ENCODE data around the gene NUP98. TPM values are rescaled to one million over a fixed set of nuclear protein-coding genes. Genes with fewer than 3 reads are reported as not detected.

Gene NUP98
- polyA plus RNA-seq, 3 donors, result 19.6 to 76.2 (median 28.5) TPM

GRCh38 chr11:3796346-3796745 lies 1.0 kb downstream of the NUP98 start:
- Histone ChIP-seq H3K27ac (ENCODE audit: low read depth in 1 of 2, low read length in 2 of 2) (peak overlapping the region; percentile 87 to 99), H3K4me2 (replicated peaks; ENCODE audit: extremely low read depth, low read length, poor library complexity, severe bottlenecking) (peak overlapping the region; percentile 84), H3K9me3 (replicated peaks in 1 of 2; ENCODE audit: control insufficient read depth in 1 of 2, insufficient read depth in 1 of 2, low read length in 2 of 2) (no peaks in the 10 kb centered on the region), H4K20me1 (ENCODE audit: insufficient read depth, low read length) (peaks cover 43% of the 10 kb centered on the region), H3K4me1 (ENCODE audit: control insufficient read depth in 1 of 2, insufficient read depth in 2 of 2, low read length in 2 of 2) (peaks cover 19 to 27% of the 10 kb centered on the region in 2 donors), H3K9ac (ENCODE audit: insufficient read depth, low read length, poor library complexity, severe bottlenecking) (peak overlapping the region; percentile 98), H3K4me3 (replicated peaks in 1 of 3; ENCODE audit: low read depth in 2 of 3, low read length in 3 of 3) (peak overlapping the region; percentile 91 to 93 (median 91)), H3K27me3 (ENCODE audit: control insufficient read depth in 2 of 2, insufficient read depth in 2 of 2, low read length in 2 of 2) (no peaks in the 10 kb centered on the region), H3K36me3 (replicated peaks in 1 of 2; ENCODE audit: control insufficient read depth in 1 of 2, insufficient read depth in 2 of 2, low read length in 2 of 2) (peaks cover 19 to 34% of the 10 kb centered on the region in 2 donors), H3K79me2 (ENCODE audit: insufficient read depth, low read length) (peaks cover 60% of the 10 kb centered on the region), H2AFZ (ENCODE audit: insufficient read depth, low read depth, low read length, poor library complexity, severe bottlenecking) (no peak overlapping the region)
- Mint-ChIP-seq H3K9me3 (no peaks in the 10 kb centered on the region), H3K27me3 (ENCODE audit: low read depth in 3 of 3) (peaks cover 0 to 1% (median 0%) of the 10 kb centered on the region in 3 donors), H3K4me1 (peaks cover 25% of the 10 kb centered on the region), H3K27ac (peak overlapping the region; percentile 95 to 99 (median 99)), H3K36me3 (peaks cover 14 to 31% of the 10 kb centered on the region in 2 donors), H3K4me3 (peak overlapping the region; percentile 89 to 95)
- no peak for TF ChIP-seq CTCF (IDR thresholded peaks at IDR 0.05)
- intact Hi-C loops (cut with micrococcal nuclease), result loop anchor here in 1 of 2 donors (5.0 kb wide), 1 partner anchor 41 kb away; no protein-coding TSS in a partner anchor
- DNase-seq, result no peak
- 20% methylated on average over 1 of the region's 14 CpGs for WGBS (ENCODE audit: insufficient coverage)

- Mint-ChIP-seq H3K27me3 (ENCODE audit: low read depth in 3 of 3) (peaks cover 0 to 1% (median 0%) of the 10 kb centered on the region in 3 donors), H3K36me3 (peaks cover 14 to 34% of the 10 kb centered on the region in 2 donors), H3K9me3 (no peaks in the 10 kb centered on the region), H3K4me1 (peaks cover 25% of the 10 kb centered on the region), H3K27ac (peak overlapping the region in 6 of 7 donors; percentile 95 to 99 (median 99)), H3K4me3 (peak overlapping the region; percentile 89 to 95)
- peak overlapping the region; percentile 84 for H3K4me2 ChIP-seq (replicated peaks; ENCODE audit: extremely low read depth, low read length, poor library complexity, severe bottlenecking)
- H3K9ac ChIP-seq (ENCODE audit: insufficient read depth, low read length, poor library complexity, severe bottlenecking), result peak overlapping the region; percentile 98
- H3K4me1 ChIP-seq (ENCODE audit: control insufficient read depth in 1 of 2, insufficient read depth in 2 of 2, low read length in 2 of 2), result peaks cover 19 to 28% of the 10 kb centered on the region in 2 donors
- intact Hi-C loops (cut with micrococcal nuclease), result loop anchor here in 1 of 2 donors (5.0 kb wide), 1 partner anchor 41 kb away; no protein-coding TSS in a partner anchor
- H3K36me3 ChIP-seq (replicated peaks in 1 of 2; ENCODE audit: control insufficient read depth in 1 of 2, insufficient read depth in 2 of 2, low read length in 2 of 2), result peaks cover 19 to 34% of the 10 kb centered on the region in 2 donors
- WGBS (ENCODE audit: insufficient coverage), result 24% methylated on average over 2 of the region's 6 CpGs
- H4K20me1 ChIP-seq (ENCODE audit: insufficient read depth, low read length), result peaks cover 45% of the 10 kb centered on the region
- peak overlapping the region in 2 of 3 experiments; percentile 91 for H3K4me3 ChIP-seq (replicated peaks in 1 of 3; ENCODE audit: low read depth in 2 of 3, low read length in 3 of 3)
- no peak for DNase-seq
- H3K9me3 ChIP-seq (replicated peaks in 1 of 2; ENCODE audit: control insufficient read depth in 1 of 2, insufficient read depth in 1 of 2, low read length in 2 of 2), result no peaks in the 10 kb centered on the region
- peaks cover 64% of the 10 kb centered on the region for H3K79me2 ChIP-seq (ENCODE audit: insufficient read depth, low read length)
- TF ChIP-seq CTCF (IDR thresholded peaks at IDR 0.05), result no peak
- no peak overlapping the region for H2AFZ ChIP-seq (ENCODE audit: insufficient read depth, low read depth, low read length, poor library complexity, severe bottlenecking)
- no peaks in the 10 kb centered on the region for H3K27me3 ChIP-seq (ENCODE audit: control insufficient read depth in 2 of 2, insufficient read depth in 2 of 2, low read length in 2 of 2)
- peak overlapping the region in 1 of 2 donors; percentile 99 for H3K27ac ChIP-seq (ENCODE audit: low read depth in 1 of 2, low read length in 2 of 2)
Measured at GRCh38 chr11:3796002-3796311, 1.4 kb downstream of the NUP98 start.

Measured in CD14-positive monocyte (primary cell).